ENCODE results near the gene BCAS3. TPM values are rescaled to one million over a fixed set of nuclear protein-coding genes. Genes with fewer than 3 reads are reported as not detected.

The BCAS3 gene
- total RNA-seq, 1 experiment from 2014 or later: 26.3 TPM

DNA sequence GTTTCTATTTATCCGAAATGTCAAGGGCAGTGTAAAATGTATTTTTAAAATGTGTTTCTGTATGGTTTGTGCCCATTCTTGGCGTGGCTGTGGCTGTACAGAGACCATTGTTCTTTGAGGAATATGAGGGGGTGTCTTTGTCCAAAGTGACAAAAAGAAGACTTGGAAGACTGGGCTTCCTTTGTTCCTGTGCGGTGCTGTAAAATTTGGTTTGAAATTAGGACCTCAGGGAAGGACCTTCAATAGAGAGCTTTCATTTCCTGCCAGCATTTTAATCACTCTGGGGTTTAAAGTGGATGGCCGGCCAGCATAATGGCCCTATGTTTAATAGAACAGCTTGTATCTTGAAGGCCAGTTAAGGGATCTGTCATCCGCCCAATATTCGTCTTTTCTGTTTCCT is 531.9 kb downstream of the BCAS3 start:
- Histone ChIP-seq H3K9ac (ENCODE audit: low read length) (no peak overlapping the region), H2AFZ (ENCODE audit: low read depth, low read length, poor library complexity, severe bottlenecking) (no peak overlapping the region), H3K36me3 (ENCODE audit: control insufficient read depth in 1 of 2, insufficient read depth in 2 of 2, low read length in 2 of 2) (no peaks in the 10 kb centered on the region), H3K27me3 (ENCODE audit: insufficient read depth, low read length) (0 out of 2 replicates have a peak, but pooled peaks cover 3% of the 10 kb centered on the region), H3K4me3 (replicated peaks in 1 of 2; ENCODE audit: low read depth in 1 of 2, low read length in 2 of 2) (no peak overlapping the region), H4K20me1 (ENCODE audit: insufficient read depth) (no peaks in the 10 kb centered on the region), H3K4me2 (ENCODE audit: low read length) (no peak overlapping the region), H3K9me2 (ENCODE audit: insufficient read depth) (no peaks in the 10 kb centered on the region), H3K27ac (ENCODE audit: low read depth, low read length) (no peak overlapping the region), H3K79me2 (ENCODE audit: insufficient read depth, low read length) (no peaks in the 10 kb centered on the region), H3K9me3 (ENCODE audit: control insufficient read depth in 1 of 2, insufficient read depth in 1 of 2, low read depth in 1 of 2, low read length in 2 of 2) (no peaks in the 10 kb centered on the region), H3K4me1 (ENCODE audit: control insufficient read depth in 1 of 2, insufficient read depth in 2 of 2, low read length in 2 of 2) (no peaks in the 10 kb centered on the region)
- ChIA-PET POLR2A (no interaction called here), CTCF (no interaction called here), RAD21 (ENCODE audit: low non-redundant PET in 1 of 2, low total read pairs in 2 of 2, uncharacterized antibody in 2 of 2, unreplicated experiment in 2 of 2) (no interaction called here)
- no TSS peak for BruUV-seq (replicated peaks)
- no peak for TF ChIP-seq SIN3A (IDR thresholded peaks at IDR 0.05; ENCODE audit: low read depth)
- TF ChIP-seq SP1 (IDR thresholded peaks at IDR 0.05; ENCODE audit: low read depth): no peak
- no peak for TF ChIP-seq POLR2A (IDR thresholded peaks at IDR 0.05; ENCODE audit: borderline replicate concordance, extremely low read depth, insufficient read depth, insufficient read length)
- TF ChIP-seq, protein P1, sequence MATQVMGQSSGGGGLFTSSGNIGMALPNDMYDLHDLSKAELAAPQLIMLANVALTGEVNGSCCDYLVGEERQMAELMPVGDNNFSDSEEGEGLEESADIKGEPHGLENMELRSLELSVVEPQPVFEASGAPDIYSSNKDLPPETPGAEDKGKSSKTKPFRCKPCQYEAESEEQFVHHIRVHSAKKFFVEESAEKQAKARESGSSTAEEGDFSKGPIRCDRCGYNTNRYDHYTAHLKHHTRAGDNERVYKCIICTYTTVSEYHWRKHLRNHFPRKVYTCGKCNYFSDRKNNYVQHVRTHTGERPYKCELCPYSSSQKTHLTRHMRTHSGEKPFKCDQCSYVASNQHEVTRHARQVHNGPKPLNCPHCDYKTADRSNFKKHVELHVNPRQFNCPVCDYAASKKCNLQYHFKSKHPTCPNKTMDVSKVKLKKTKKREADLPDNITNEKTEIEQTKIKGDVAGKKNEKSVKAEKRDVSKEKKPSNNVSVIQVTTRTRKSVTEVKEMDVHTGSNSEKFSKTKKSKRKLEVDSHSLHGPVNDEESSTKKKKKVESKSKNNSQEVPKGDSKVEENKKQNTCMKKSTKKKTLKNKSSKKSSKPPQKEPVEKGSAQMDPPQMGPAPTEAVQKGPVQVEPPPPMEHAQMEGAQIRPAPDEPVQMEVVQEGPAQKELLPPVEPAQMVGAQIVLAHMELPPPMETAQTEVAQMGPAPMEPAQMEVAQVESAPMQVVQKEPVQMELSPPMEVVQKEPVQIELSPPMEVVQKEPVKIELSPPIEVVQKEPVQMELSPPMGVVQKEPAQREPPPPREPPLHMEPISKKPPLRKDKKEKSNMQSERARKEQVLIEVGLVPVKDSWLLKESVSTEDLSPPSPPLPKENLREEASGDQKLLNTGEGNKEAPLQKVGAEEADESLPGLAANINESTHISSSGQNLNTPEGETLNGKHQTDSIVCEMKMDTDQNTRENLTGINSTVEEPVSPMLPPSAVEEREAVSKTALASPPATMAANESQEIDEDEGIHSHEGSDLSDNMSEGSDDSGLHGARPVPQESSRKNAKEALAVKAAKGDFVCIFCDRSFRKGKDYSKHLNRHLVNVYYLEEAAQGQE (IDR thresholded peaks at IDR 0.05; ENCODE audit: low read depth): no peak
- no peak for TF ChIP-seq EZH2 (IDR thresholded peaks at IDR 0.05)
- TF ChIP-seq EGR1 (IDR thresholded peaks at IDR 0.05; ENCODE audit: low read depth): no peak
- no peak for TF ChIP-seq POLR2AphosphoS5 (IDR thresholded peaks at IDR 0.05; ENCODE audit: low read depth, low read length)
- no peak for TF ChIP-seq RAD21 (IDR thresholded peaks at IDR 0.05; ENCODE audit: low read depth)
- TF ChIP-seq, protein P2, sequence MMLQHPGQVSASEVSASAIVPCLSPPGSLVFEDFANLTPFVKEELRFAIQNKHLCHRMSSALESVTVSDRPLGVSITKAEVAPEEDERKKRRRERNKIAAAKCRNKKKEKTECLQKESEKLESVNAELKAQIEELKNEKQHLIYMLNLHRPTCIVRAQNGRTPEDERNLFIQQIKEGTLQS (IDR thresholded peaks at IDR 0.05): no peak
- TF ChIP-seq, protein P3, sequence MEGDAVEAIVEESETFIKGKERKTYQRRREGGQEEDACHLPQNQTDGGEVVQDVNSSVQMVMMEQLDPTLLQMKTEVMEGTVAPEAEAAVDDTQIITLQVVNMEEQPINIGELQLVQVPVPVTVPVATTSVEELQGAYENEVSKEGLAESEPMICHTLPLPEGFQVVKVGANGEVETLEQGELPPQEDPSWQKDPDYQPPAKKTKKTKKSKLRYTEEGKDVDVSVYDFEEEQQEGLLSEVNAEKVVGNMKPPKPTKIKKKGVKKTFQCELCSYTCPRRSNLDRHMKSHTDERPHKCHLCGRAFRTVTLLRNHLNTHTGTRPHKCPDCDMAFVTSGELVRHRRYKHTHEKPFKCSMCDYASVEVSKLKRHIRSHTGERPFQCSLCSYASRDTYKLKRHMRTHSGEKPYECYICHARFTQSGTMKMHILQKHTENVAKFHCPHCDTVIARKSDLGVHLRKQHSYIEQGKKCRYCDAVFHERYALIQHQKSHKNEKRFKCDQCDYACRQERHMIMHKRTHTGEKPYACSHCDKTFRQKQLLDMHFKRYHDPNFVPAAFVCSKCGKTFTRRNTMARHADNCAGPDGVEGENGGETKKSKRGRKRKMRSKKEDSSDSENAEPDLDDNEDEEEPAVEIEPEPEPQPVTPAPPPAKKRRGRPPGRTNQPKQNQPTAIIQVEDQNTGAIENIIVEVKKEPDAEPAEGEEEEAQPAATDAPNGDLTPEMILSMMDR (IDR thresholded peaks at IDR 0.05 in 2 of 3, conservative IDR thresholded peaks at IDR 0.05 in 1 of 3; ENCODE audit: borderline replicate concordance in 1 of 3, insufficient read depth in 1 of 3, low read depth in 2 of 3, low read length in 2 of 3): no peak
- TF ChIP-seq SRF (IDR thresholded peaks at IDR 0.05; ENCODE audit: low read depth): no peak
- TF ChIP-seq, protein P4, sequence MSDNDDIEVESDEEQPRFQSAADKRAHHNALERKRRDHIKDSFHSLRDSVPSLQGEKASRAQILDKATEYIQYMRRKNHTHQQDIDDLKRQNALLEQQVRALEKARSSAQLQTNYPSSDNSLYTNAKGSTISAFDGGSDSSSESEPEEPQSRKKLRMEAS (IDR thresholded peaks at IDR 0.05): no peak
- intact Hi-C loops (cut with micrococcal nuclease): no loop called here
- ATAC-seq: no peak
- DNase-seq (ENCODE audit: low read depth, low spot score): no peak

Measured in HCT116 (cell line).